H1 (cell line): Measurements from ENCODE around the gene MED29. TPM values are rescaled to one million over a fixed set of nuclear protein-coding genes. Genes with fewer than 3 reads are reported as not detected.

Experiments
- CBX5 ChIP-seq: fragments of 300-800, 300-1000 bp; sonication (generic); IDR thresholded peaks from 2 replicates; pipeline ENCODE4 v1.7.1; 2016; ENCODE audit warnings: antibody characterized with exemption, low read length, low read depth
- SAP30 ChIP-seq: fragments of 300-600 bp; sonication (generic); IDR thresholded peaks from 2 replicates; pipeline ENCODE4 v1.7.1; 2012; ENCODE audit warnings: low read length, moderate library complexity, mild to moderate bottlenecking, inconsistent platforms; ENCODE audit not compliant: insufficient read depth, insufficient replicate concordance
- SUZ12 ChIP-seq: fragments of 200-600 bp; sonication (generic); IDR thresholded peaks from 2 replicates; pipeline ENCODE4 v1.6.1; 2012; ENCODE audit warnings: mild to moderate bottlenecking, inconsistent platforms, low read length, moderate library complexity, mixed read lengths
- TAF7 ChIP-seq: optimal IDR thresholded peaks from 2 replicates; pipeline ENCODE3; 2011; ENCODE audit warnings: low read depth, mild to moderate bottlenecking, inconsistent platforms, low read length, moderate library complexity, borderline replicate concordance
- TEAD4 ChIP-seq: IDR thresholded peaks from 2 replicates; pipeline ENCODE4 v1.6.1; 2012; ENCODE audit warnings: low read depth, low read length, inconsistent platforms, mixed read lengths
- polyA plus RNA-seq, 7 experiments: library from polyadenylated mRNA; depleted of rRNA in 3 of 7; stranded (reverse) in 5 of 7; unstranded in 2 of 7; fragments of >200 nt in 5 of 7; fragments of 200-250 nt in 2 of 7; gene quantifications; 1 replicate in 5 of 7; 2 replicates in 1 of 7; 4 replicates in 1 of 7; pipeline versions ENCODE4 v1.2.1 to v1.2.3, GENCODE V29; 2011 to 2013; ENCODE audit warnings: missing spikeins in 2 of 7, mixed read lengths in 2 of 7
- total RNA-seq: library from RNA; stranded (reverse); fragmentation: NEBNext Ultra II Directional; extraction: Animal tissue kit (Norgen Biotek cat#: 25700); gene quantifications from 2 replicates; pipeline ENCODE4 v1.2.1, GENCODE V29; 2021
- TF ChIP-seq, protein P1 (sequence below): IDR thresholded peaks from 2 replicates; pipeline ENCODE4 v1.6.1; 2012; ENCODE audit warnings: inconsistent platforms
- TF ChIP-seq, protein P2 (sequence below): IDR thresholded peaks from 2 replicates; pipeline ENCODE4 v1.6.1; 2012; ENCODE audit warnings: inconsistent platforms
- TF ChIP-seq, protein P3 (sequence below): fragments of 300-600 bp; sonication (generic); IDR thresholded peaks from 2 replicates; pipeline ENCODE4 v1.7.1; 2012; ENCODE audit warnings: low read length, moderate library complexity, mild to moderate bottlenecking, inconsistent platforms; ENCODE audit not compliant: insufficient replicate concordance

The MED29 gene
- total and polyA plus RNA-seq, 2 of the 8 experiments (the other 6 are each of a cell fraction or from before 2014, with no cell fraction given) = 31.1 to 52.5 TPM

DNA sequence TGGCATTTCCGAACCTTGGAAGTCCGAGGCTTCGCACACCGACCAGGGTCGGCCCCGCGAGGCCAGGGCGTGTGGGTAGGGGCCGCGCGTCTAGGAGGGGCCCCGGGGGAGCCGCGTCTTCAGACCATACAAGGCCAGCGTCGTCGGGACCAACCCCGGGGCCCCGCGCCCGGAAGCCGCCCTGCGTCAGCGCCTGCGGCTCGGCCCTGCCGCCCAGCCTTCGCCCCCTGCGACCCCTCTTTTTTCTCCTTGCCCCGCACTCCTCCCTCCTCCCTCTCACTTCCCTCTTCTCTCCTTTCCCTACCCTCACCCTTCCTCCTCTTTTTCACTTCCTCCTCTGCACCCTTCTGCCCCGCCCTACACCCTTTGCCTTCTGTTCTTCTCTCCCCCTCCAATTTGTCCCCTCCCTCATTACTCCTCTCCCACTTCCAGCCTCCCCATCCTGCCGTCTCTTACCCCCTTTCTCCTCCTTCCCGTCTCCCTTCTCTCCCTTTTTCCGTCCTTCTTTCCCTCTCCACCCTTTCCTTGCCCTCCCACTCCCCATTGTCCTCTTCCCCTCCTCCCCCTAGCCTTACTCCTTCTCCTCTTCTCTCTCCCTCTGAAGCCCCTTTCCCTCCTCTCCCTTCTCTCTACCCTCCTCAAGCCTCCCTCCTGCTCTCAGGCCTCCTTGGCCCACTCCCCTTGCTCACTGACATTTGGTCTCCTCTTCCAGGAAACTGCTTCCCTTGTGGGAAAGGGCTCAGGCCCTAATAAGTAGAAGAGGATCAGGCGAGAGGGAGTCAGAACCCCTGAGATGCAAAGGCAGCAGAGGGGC lies 19.0 kb downstream of the MED29 start (continued):
- TF ChIP-seq TAF7 (no peak), CBX5 (no peak), SAP30 (no peak), TEAD4 (no peak), SUZ12 (no peak)
- TF ChIP-seq, protein P1, sequence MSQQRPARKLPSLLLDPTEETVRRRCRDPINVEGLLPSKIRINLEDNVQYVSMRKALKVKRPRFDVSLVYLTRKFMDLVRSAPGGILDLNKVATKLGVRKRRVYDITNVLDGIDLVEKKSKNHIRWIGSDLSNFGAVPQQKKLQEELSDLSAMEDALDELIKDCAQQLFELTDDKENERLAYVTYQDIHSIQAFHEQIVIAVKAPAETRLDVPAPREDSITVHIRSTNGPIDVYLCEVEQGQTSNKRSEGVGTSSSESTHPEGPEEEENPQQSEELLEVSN = no peak
- TF ChIP-seq, protein P2, sequence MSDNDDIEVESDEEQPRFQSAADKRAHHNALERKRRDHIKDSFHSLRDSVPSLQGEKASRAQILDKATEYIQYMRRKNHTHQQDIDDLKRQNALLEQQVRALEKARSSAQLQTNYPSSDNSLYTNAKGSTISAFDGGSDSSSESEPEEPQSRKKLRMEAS = no peak
- TF ChIP-seq, protein P3, sequence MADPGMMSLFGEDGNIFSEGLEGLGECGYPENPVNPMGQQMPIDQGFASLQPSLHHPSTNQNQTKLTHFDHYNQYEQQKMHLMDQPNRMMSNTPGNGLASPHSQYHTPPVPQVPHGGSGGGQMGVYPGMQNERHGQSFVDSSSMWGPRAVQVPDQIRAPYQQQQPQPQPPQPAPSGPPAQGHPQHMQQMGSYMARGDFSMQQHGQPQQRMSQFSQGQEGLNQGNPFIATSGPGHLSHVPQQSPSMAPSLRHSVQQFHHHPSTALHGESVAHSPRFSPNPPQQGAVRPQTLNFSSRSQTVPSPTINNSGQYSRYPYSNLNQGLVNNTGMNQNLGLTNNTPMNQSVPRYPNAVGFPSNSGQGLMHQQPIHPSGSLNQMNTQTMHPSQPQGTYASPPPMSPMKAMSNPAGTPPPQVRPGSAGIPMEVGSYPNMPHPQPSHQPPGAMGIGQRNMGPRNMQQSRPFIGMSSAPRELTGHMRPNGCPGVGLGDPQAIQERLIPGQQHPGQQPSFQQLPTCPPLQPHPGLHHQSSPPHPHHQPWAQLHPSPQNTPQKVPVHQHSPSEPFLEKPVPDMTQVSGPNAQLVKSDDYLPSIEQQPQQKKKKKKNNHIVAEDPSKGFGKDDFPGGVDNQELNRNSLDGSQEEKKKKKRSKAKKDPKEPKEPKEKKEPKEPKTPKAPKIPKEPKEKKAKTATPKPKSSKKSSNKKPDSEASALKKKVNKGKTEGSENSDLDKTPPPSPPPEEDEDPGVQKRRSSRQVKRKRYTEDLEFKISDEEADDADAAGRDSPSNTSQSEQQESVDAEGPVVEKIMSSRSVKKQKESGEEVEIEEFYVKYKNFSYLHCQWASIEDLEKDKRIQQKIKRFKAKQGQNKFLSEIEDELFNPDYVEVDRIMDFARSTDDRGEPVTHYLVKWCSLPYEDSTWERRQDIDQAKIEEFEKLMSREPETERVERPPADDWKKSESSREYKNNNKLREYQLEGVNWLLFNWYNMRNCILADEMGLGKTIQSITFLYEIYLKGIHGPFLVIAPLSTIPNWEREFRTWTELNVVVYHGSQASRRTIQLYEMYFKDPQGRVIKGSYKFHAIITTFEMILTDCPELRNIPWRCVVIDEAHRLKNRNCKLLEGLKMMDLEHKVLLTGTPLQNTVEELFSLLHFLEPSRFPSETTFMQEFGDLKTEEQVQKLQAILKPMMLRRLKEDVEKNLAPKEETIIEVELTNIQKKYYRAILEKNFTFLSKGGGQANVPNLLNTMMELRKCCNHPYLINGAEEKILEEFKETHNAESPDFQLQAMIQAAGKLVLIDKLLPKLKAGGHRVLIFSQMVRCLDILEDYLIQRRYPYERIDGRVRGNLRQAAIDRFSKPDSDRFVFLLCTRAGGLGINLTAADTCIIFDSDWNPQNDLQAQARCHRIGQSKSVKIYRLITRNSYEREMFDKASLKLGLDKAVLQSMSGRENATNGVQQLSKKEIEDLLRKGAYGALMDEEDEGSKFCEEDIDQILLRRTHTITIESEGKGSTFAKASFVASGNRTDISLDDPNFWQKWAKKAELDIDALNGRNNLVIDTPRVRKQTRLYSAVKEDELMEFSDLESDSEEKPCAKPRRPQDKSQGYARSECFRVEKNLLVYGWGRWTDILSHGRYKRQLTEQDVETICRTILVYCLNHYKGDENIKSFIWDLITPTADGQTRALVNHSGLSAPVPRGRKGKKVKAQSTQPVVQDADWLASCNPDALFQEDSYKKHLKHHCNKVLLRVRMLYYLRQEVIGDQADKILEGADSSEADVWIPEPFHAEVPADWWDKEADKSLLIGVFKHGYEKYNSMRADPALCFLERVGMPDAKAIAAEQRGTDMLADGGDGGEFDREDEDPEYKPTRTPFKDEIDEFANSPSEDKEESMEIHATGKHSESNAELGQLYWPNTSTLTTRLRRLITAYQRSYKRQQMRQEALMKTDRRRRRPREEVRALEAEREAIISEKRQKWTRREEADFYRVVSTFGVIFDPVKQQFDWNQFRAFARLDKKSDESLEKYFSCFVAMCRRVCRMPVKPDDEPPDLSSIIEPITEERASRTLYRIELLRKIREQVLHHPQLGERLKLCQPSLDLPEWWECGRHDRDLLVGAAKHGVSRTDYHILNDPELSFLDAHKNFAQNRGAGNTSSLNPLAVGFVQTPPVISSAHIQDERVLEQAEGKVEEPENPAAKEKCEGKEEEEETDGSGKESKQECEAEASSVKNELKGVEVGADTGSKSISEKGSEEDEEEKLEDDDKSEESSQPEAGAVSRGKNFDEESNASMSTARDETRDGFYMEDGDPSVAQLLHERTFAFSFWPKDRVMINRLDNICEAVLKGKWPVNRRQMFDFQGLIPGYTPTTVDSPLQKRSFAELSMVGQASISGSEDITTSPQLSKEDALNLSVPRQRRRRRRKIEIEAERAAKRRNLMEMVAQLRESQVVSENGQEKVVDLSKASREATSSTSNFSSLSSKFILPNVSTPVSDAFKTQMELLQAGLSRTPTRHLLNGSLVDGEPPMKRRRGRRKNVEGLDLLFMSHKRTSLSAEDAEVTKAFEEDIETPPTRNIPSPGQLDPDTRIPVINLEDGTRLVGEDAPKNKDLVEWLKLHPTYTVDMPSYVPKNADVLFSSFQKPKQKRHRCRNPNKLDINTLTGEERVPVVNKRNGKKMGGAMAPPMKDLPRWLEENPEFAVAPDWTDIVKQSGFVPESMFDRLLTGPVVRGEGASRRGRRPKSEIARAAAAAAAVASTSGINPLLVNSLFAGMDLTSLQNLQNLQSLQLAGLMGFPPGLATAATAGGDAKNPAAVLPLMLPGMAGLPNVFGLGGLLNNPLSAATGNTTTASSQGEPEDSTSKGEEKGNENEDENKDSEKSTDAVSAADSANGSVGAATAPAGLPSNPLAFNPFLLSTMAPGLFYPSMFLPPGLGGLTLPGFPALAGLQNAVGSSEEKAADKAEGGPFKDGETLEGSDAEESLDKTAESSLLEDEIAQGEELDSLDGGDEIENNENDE = no peak
